Spleen (tissue), 13 donors: ENCODE measurements around the gene THBS4. TPM values are rescaled to one million over a fixed set of nuclear protein-coding genes. Genes with fewer than 3 reads are reported as not detected.

Source experiments
- DNase-seq: peaks from one replicate; pipeline ENCODE4 v3.0.0-alpha.2; 2020
- H3K27ac ChIP-seq, 8 donors: fragments of 200-600 bp; sonication (generic) in 7 of 8; 1 replicate in 4 of 8; 2 replicates in 4 of 8; pipeline versions ENCODE4 v1.5.0 to v1.8.0; 2016 to 2021; ENCODE audit warnings: inconsistent platforms in 4 of 8, mild to moderate bottlenecking in 4 of 8, moderate library complexity in 1 of 8
- H3K27me3 ChIP-seq, 7 donors: fragments of 200-600 bp; sonication (generic) in 6 of 7; replicated peaks in 1 of 7; 1 replicate in 4 of 7; 2 replicates in 3 of 7; pipeline versions ENCODE4 v1.5.0 to v1.8.0; 2016 to 2021; ENCODE audit warnings: inconsistent platforms in 3 of 7, mild to moderate bottlenecking in 1 of 7
- H3K36me3 ChIP-seq, 6 donors: fragments of 200-600 bp; sonication (generic) in 5 of 6; 1 replicate in 4 of 6; 2 replicates in 2 of 6; pipeline versions ENCODE4 v1.5.0 to v1.8.0; 2016 to 2021; ENCODE audit warnings: inconsistent platforms in 2 of 6
- H3K4me1 ChIP-seq, 6 donors: fragments of 200-600 bp; sonication (generic) in 5 of 6; 1 replicate in 3 of 6; 2 replicates in 3 of 6; pipeline versions ENCODE4 v1.5.0 to v1.8.0; 2016 to 2021; ENCODE audit warnings: inconsistent platforms in 3 of 6
- H3K4me3 ChIP-seq, 8 donors: fragments of 200-600 bp; sonication (generic) in 7 of 8; 1 replicate in 4 of 8; 2 replicates in 4 of 8; pipeline versions ENCODE4 v1.5.0 to v1.8.0; 2016 to 2021; ENCODE audit warnings: inconsistent platforms in 4 of 8, mild to moderate bottlenecking in 4 of 8, moderate library complexity in 2 of 8
- H3K9me3 ChIP-seq, 8 donors: fragments of 200-600 bp; sonication (generic) in 7 of 8; 1 replicate in 4 of 8; 2 replicates in 4 of 8; pipeline versions ENCODE4 v1.5.0 to v1.8.0; 2016 to 2021; ENCODE audit warnings: inconsistent platforms in 4 of 8
- POLR2A ChIP-seq, 3 donors: fragments of 450-650 bp; IDR thresholded peaks; one replicate each; pipeline ENCODE4 v1.5.1; 2017; ENCODE audit warnings: antibody characterized with exemption in 3 of 3, mild to moderate bottlenecking in 1 of 3
- POLR2AphosphoS5 ChIP-seq, 3 donors: sonication (generic); formaldehyde crosslinking; IDR thresholded peaks; one replicate each; pipeline ENCODE4 v1.5.1; 2017; ENCODE audit warnings: antibody characterized with exemption in 3 of 3
- WGBS, 5 donors: extraction: QIAGEN DNeasy Blood & Tissue Kit in 3 of 5; methylation state at CpG; one replicate each; pipeline versions ENCODE4 v1.1.5 to v1.1.7; 2013 to 2018; 5-methylcytosine and 5-hydroxymethylcytosine counted together
- intact Hi-C: fragments of 100-400 bp; cut with DNase I; formaldehyde crosslinking; loops from one replicate; pipeline ENCODE4 v1.15.0; 2023; ENCODE audit warnings: low total_unique reads
- long read RNA-seq, 2 donors: transcript quantifications; one replicate each; lab custom pipeline, GENCODE V29; 2026
- polyA plus RNA-seq, 3 donors: library from polyadenylated mRNA; stranded (reverse); fragments of 200-250 nt; gene quantifications; one replicate each; pipeline ENCODE4 v1.2.1, GENCODE V29; 2013
- total RNA-seq, 7 donors: library from RNA; depleted of rRNA in 3 of 7; stranded (reverse); fragments of >200 nt in 3 of 7; fragmentation: NEBNext Ultra II Directional in 4 of 7; extraction: Animal tissue kit (Norgen Biotek cat#: 25700) in 4 of 7; gene quantifications; one replicate each; pipeline versions ENCODE4 v1.1.0 to v1.2.1, GENCODE V29; 2016 to 2021
- TF ChIP-seq, protein P1 (sequence below), 11 experiments: fragments of 200-600 bp in 7 of 11; fragments of 450-650 bp in 4 of 11; sonication (generic) in 4 of 11; IDR thresholded peaks in 8 of 11; conservative IDR thresholded peaks in 3 of 11; 1 replicate in 7 of 11; 2 replicates in 4 of 11; pipeline versions ENCODE4 v1.4.0 to v1.8.0; 2016 to 2021; ENCODE audit warnings: antibody characterized with exemption in 11 of 11, inconsistent platforms in 4 of 11, mild to moderate bottlenecking in 1 of 11
- donor health status: healthy with polysubstance abuse.
- donor health status: DM: no; HTN: no; CAD: no; lungs with moderate emphysema.
- donor health status: DM: no; HTN: no; CAD: no.
- donor health status: Bipolar disorder and iron deficiency.
- donor health status: healthy.
- donor health status: DM: no; HTN: no; CAD: no.
- donor health status: DM: yes; HTN: yes; CAD: no.

THBS4 gene
- total RNA-seq: under 1 TPM; 0.34 to 0.97 (median 0.57) TPM
- polyA plus RNA-seq: 1 to 10 TPM in 1 of 3 donors, under 1 TPM in 2; 0.46 to 1.1 (median 0.79) TPM
- long read RNA-seq, donor 1: 0 reads
- long read RNA-seq, donor 2: 0 reads

- peak within 1 kb of the TSS in 3 of 8 donors; percentile 15 to 56 (median 16) for H3K4me3 ChIP-seq
- DNase-seq: no peak
Measured at GRCh38 chr5:80034962-80035821, at the start of gene THBS4. TSS of gene THBS4 (plus strand) at chr5:80035348. CDS start at chr5:80035538, 190 bp downstream.

GRCh38 chr5:79986260-79986659 lies 48.9 kb upstream of the THBS4 start:
- Histone ChIP-seq H3K36me3 (peaks cover 2 to 80% (median 57%) of the 10 kb centered on the region in 6 donors), H3K4me3 (no peak overlapping the region), H3K4me1 (peaks cover 5 to 29% (median 17%) of the 10 kb centered on the region in 6 donors), H3K27ac (no peak overlapping the region), H3K9me3 (no peaks in the 10 kb centered on the region), H3K27me3 (no peaks in the 10 kb centered on the region)
- TF ChIP-seq POLR2A (IDR thresholded peaks at IDR 0.05) (no peak), POLR2AphosphoS5 (IDR thresholded peaks at IDR 0.05) (no peak)
- TF ChIP-seq, protein P1, sequence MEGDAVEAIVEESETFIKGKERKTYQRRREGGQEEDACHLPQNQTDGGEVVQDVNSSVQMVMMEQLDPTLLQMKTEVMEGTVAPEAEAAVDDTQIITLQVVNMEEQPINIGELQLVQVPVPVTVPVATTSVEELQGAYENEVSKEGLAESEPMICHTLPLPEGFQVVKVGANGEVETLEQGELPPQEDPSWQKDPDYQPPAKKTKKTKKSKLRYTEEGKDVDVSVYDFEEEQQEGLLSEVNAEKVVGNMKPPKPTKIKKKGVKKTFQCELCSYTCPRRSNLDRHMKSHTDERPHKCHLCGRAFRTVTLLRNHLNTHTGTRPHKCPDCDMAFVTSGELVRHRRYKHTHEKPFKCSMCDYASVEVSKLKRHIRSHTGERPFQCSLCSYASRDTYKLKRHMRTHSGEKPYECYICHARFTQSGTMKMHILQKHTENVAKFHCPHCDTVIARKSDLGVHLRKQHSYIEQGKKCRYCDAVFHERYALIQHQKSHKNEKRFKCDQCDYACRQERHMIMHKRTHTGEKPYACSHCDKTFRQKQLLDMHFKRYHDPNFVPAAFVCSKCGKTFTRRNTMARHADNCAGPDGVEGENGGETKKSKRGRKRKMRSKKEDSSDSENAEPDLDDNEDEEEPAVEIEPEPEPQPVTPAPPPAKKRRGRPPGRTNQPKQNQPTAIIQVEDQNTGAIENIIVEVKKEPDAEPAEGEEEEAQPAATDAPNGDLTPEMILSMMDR (IDR thresholded peaks at IDR 0.05 in 8 of 11, conservative IDR thresholded peaks at IDR 0.05 in 3 of 11): no peak
- intact Hi-C loops: no loop called here
- DNase-seq: no peak

More at GRCh38 chr5:80034962-80035821, at the start of gene THBS4:
- TF ChIP-seq, protein P1 (IDR thresholded peaks at IDR 0.05 in 8 of 11, conservative IDR thresholded peaks at IDR 0.05 in 3 of 11): no peak
- TF ChIP-seq POLR2A (IDR thresholded peaks at IDR 0.05) (no peak), POLR2AphosphoS5 (IDR thresholded peaks at IDR 0.05) (no peak)
- WGBS, 5 donors: 6 to 11% (median 6%) methylated on average over 28 to 76 of the region's 76 CpGs
- intact Hi-C loops: no loop called here
- Histone ChIP-seq H3K9me3 (no peaks in the 10 kb centered on the region), H3K36me3 (no peaks in the 10 kb centered on the region), H3K27me3 (peaks cover 0 to 87% (median 55%) of the 10 kb centered on the region in 7 donors), H3K27ac (no peak within 1 kb of the TSS), H3K4me1 (peaks cover 0 to 12% (median 6%) of the 10 kb centered on the region in 6 donors)

DNA sequence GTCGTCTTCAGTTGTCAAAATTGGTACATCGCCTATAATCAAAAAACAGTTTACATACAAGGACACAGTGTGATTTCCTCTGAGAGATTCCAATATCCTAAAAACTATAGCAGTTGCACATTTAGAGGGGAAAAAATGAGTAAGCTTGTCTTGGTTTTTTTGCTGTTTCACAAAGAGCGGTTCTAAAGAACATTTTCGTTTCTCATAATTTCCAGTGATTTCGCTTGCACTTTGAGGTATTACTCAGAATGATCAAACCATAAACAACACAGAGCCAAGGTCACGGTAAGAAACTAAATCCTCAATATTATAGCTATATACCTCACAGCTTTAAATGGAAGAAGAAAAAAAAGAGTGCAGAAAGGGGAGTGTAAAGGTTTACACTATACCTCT lies 44.9 kb upstream of the THBS4 start:
- H3K4me1 ChIP-seq: peaks cover 12 to 28% (median 23%) of the 10 kb centered on the region in 6 donors
- 63 to 70% (median 64%) methylated on average over 6 of the region's 6 CpGs for WGBS, 5 donors
- peaks cover 2 to 41% (median 32%) of the 10 kb centered on the region in 6 donors for H3K36me3 ChIP-seq
- H3K27me3 ChIP-seq: no peaks in the 10 kb centered on the region
- peak overlapping the region in 7 of 8 donors; percentile 73 to 87 (median 83) for H3K27ac ChIP-seq
- no peak for TF ChIP-seq POLR2A (IDR thresholded peaks at IDR 0.05)
- TF ChIP-seq, protein P1 (IDR thresholded peaks at IDR 0.05 in 8 of 11, conservative IDR thresholded peaks at IDR 0.05 in 3 of 11): no peak
- no peak for TF ChIP-seq POLR2AphosphoS5 (IDR thresholded peaks at IDR 0.05)
- no peak for DNase-seq
- intact Hi-C loops: no loop called here
- no peaks in the 10 kb centered on the region for H3K9me3 ChIP-seq
- peak overlapping the region; percentile 68 to 91 (median 81) for H3K4me3 ChIP-seq
